ENCODE data around the gene HMGCL.
A peak's percentile ranks its signal among the peaks of the same experiment; 100 is the strongest.
"Not testable (repeated sequence)": the region's sequence is repeated elsewhere in the genome, so short reads cannot be mapped to it uniquely, and the experiment has no call there.

HMGCL gene

DNA sequence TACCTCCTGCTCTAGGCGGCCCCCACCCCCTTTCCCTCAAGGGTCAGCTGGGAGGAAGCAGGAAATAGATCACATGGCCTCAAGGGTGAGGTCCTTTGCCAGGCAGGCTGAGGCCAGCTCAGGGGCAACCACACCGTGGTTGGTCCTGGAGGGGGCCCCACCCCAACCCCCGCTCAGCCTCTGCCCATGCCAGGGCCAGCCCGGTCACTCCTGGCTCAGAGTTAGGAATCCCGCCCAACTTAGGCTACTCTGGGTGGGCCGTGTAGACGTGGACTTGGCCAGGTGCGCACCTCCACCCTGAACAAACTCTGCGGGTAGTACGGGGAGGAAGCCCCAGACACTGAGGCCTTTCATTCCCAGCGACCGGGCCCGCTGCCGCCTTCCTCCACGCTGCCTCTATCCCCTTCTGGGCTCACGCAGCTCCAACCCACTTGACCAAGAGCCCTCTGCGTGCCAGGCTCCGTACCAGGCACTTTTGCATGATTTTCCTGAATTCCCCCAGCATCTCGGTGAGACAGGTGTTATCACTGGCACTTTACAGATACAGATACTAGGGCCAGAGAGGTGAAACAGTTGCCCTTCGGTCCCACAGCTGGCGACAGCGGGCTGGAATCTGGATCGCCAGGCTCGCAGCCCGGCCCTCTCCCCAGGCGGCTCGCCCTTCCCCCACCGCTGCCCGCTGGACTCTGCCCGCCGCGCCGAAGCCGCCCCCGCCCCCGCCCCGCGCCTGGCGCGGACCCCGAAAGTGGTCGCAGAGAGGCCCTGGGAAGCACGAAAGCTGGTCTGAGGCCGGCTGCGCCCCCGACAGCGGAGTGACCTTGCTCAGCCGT, 25.4 kb downstream of the HMGCL start:
- Histone ChIP-seq H3K79me2 (ENCODE audit: control insufficient read depth, insufficient read depth, low read length, unreplicated experiment) (peaks cover 7% of the 10 kb centered on the region), H3K27ac (ENCODE audit: low read depth, low read length) (peak overlapping the region; percentile 74), H3K36me3 (ENCODE audit: insufficient read depth, low read length) (peaks cover 7% of the 10 kb centered on the region; the same call in 1 of the 2 replicates), H2AFZ (ENCODE audit: low read length, unreplicated experiment) (peak overlapping the region; percentile 64), H3K27me3 (ENCODE audit: insufficient read depth, low read length) (no peaks in the 10 kb centered on the region), H3K4me1 (ENCODE audit: control insufficient read depth, insufficient read depth, low read length, unreplicated experiment) (peaks cover 10% of the 10 kb centered on the region), H3K4me3 (ENCODE audit: low read depth, low read length) (peak overlapping the region; percentile 95)

- peaks cover 7% of the 10 kb centered on the region; the same call in 1 of the 2 replicates for H3K36me3 ChIP-seq (ENCODE audit: insufficient read depth, low read length)
- H3K4me3 ChIP-seq (ENCODE audit: low read depth, low read length), result peak overlapping the region; percentile 95
- H3K4me1 ChIP-seq (ENCODE audit: control insufficient read depth, insufficient read depth, low read length, unreplicated experiment), result peaks cover 10% of the 10 kb centered on the region
- peaks cover 7% of the 10 kb centered on the region for H3K79me2 ChIP-seq (ENCODE audit: control insufficient read depth, insufficient read depth, low read length, unreplicated experiment)
- H2AFZ ChIP-seq (ENCODE audit: low read length, unreplicated experiment), result peak overlapping the region; percentile 64
- no peaks in the 10 kb centered on the region for H3K27me3 ChIP-seq (ENCODE audit: insufficient read depth, low read length)
- peak overlapping the region; percentile 74 for H3K27ac ChIP-seq (ENCODE audit: low read depth, low read length)
These were observed 26.0 kb downstream of the HMGCL start for GRCh38 chr1:23799255-23799569.

- Histone ChIP-seq H3K4me3 (ENCODE audit: low read depth, low read length) (peak overlapping the region; percentile 95), H3K27me3 (ENCODE audit: insufficient read depth, low read length) (no peaks in the 10 kb centered on the region), H2AFZ (ENCODE audit: low read length, unreplicated experiment) (no peak overlapping the region), H3K4me1 (ENCODE audit: control insufficient read depth, insufficient read depth, low read length, unreplicated experiment) (peaks cover 11% of the 10 kb centered on the region), H3K79me2 (ENCODE audit: control insufficient read depth, insufficient read depth, low read length, unreplicated experiment) (peaks cover 9% of the 10 kb centered on the region), H3K36me3 (ENCODE audit: insufficient read depth, low read length) (peaks cover 7% of the 10 kb centered on the region; the same call in 1 of the 2 replicates), H3K27ac (ENCODE audit: low read depth, low read length) (peak overlapping the region; percentile 74)
These were observed 26.5 kb downstream of the HMGCL start for GRCh38 chr1:23798662-23799142.

- H2AFZ ChIP-seq (ENCODE audit: low read length, unreplicated experiment), result no peak overlapping the region
- no peak overlapping the region for H3K4me3 ChIP-seq (ENCODE audit: low read depth, low read length)
- peaks cover 20% of the 10 kb centered on the region for H3K4me1 ChIP-seq (ENCODE audit: control insufficient read depth, insufficient read depth, low read length, unreplicated experiment)
- no peaks in the 10 kb centered on the region for H3K27me3 ChIP-seq (ENCODE audit: insufficient read depth, low read length)
- H3K36me3 ChIP-seq (ENCODE audit: insufficient read depth, low read length), result peaks cover 7% of the 10 kb centered on the region; the same call in 1 of the 2 replicates
- peaks cover 18% of the 10 kb centered on the region for H3K79me2 ChIP-seq (ENCODE audit: control insufficient read depth, insufficient read depth, low read length, unreplicated experiment)
- no peak overlapping the region for H3K27ac ChIP-seq (ENCODE audit: low read depth, low read length)
These were observed 27.5 kb downstream of the HMGCL start for GRCh38 chr1:23797478-23798448.

DNA sequence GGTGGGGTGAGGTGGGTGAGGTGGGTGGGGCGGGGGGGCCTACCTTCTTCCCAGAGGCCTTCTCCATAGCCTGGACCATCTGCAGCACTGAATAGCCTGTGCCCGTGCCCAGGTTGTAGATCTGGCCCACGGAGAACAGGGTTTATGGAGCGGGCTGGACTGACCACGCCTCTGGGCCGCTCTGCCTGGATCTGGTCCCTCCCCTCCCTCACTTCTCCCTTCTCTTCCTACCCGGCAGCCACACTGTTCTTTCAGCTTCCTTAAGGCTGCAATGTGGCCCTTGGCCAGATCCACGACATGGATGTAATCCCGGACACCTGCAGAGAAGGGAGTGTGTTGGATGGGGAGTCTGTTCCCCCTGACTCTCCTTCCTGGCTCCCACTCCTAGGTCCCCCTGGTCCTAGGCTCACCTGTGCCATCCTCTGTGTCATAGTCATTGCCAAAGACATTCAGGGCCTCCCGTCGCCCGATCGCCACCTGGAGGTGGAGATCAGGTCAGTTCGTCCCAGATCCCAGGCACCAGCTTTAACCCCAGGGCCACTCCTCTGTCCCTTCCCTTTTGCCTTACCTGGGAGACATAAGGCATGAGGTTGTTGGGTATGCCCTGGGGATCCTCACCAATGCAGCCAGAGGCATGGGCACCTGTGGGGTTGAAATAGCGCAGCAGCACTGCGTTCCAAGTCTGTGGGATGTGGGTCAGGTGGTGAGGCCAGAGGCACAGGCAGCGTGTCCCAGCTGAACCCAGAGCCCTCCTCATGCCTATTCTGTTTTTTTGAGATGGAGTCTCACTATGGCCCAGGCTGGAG, 28.6 kb downstream of the HMGCL start:
- H3K4me3 ChIP-seq (ENCODE audit: low read depth, low read length), result no peak overlapping the region

DNA sequence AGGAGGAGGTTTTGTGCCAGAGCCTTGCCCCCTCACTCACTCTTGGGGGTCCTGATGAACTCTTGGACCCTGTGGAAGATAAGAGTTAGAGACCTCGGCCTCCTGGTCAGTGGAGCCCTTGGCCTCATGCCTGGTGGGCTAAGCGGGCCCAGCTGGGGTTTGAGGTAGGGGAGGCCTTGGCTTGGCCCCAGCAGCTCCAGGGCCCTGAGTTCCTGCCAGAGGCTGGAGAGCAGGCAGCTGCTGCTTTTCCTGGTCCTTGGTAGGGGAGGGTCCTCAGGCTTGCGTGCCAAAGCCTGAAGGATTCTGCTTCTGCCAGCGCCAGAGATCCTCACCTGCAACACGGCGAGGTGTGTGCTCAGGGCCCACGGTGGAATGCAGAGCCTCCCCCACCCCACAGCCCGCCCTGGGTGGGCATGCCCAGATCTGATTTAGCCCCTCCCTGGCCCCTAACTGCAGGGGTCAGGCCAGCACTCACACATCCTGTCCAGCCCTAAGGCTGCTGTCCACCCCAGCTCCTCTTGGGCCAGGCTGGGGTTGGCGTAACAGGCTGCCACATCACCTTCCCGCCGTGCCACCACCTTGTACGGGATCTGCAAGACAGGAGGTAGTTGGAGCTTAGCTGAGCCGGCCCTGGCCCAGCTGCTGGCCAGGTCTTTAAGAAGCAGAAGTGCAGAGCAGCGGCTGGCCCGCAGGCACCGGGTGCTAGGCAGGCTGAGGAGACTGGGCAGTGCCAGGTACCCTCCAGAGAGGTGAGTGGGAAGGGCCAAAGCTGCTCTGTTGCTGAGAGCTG, 29.4 kb downstream of the HMGCL start:
- Histone ChIP-seq H2AFZ (ENCODE audit: low read length, unreplicated experiment) (no peak overlapping the region), H3K4me3 (ENCODE audit: low read depth, low read length) (no peak overlapping the region), H3K36me3 (ENCODE audit: insufficient read depth, low read length) (peaks cover 7% of the 10 kb centered on the region; the same call in 1 of the 2 replicates), H3K4me1 (ENCODE audit: control insufficient read depth, insufficient read depth, low read length, unreplicated experiment) (peaks cover 23% of the 10 kb centered on the region), H3K27me3 (ENCODE audit: insufficient read depth, low read length) (no peaks in the 10 kb centered on the region), H3K79me2 (ENCODE audit: control insufficient read depth, insufficient read depth, low read length, unreplicated experiment) (peaks cover 33% of the 10 kb centered on the region), H3K27ac (ENCODE audit: low read depth, low read length) (no peak overlapping the region)

More for the DNA sequence above, 28.6 kb downstream of the HMGCL start:
- Histone ChIP-seq H3K36me3 (ENCODE audit: insufficient read depth, low read length) (peaks cover 7% of the 10 kb centered on the region; the same call in 1 of the 2 replicates), H3K27ac (ENCODE audit: low read depth, low read length) (no peak overlapping the region), H3K4me1 (ENCODE audit: control insufficient read depth, insufficient read depth, low read length, unreplicated experiment) (peaks cover 23% of the 10 kb centered on the region), H3K79me2 (ENCODE audit: control insufficient read depth, insufficient read depth, low read length, unreplicated experiment) (peaks cover 27% of the 10 kb centered on the region), H2AFZ (ENCODE audit: low read length, unreplicated experiment) (no peak overlapping the region), H3K27me3 (ENCODE audit: insufficient read depth, low read length) (no peaks in the 10 kb centered on the region)

DNA sequence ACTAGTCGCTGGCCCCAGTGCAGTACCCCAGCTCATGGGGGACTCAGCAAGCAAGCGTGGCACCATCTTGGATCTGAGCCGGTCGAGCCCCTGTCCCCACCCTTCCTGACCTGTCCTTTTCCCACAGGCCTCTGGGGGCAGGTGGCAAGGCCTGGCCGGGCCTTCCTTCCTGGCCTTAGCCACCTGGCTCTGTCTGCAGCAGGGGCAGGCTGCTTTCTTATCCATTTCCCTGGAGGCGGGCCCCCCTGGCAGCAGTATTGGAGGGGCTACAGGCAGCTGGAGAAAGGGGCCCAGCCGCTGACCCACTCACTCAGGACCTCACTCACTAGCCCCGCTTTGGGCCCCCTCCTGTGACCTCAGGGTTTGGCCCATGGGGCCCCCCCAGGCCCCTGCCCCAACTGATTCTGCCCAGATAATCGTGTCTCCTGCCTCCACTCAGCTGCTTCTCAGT, 30.5 kb downstream of the HMGCL start:
- H3K4me3 ChIP-seq (ENCODE audit: low read depth, low read length); H2AFZ ChIP-seq (ENCODE audit: low read length, unreplicated experiment); H3K27me3 ChIP-seq (ENCODE audit: insufficient read depth, low read length); H3K27ac ChIP-seq (ENCODE audit: low read depth, low read length); H3K36me3 ChIP-seq (ENCODE audit: insufficient read depth, low read length): not testable (repeated sequence)
- Histone ChIP-seq H3K79me2 (ENCODE audit: control insufficient read depth, insufficient read depth, low read length, unreplicated experiment) (peaks cover 30% of the 10 kb centered on the region), H3K4me1 (ENCODE audit: control insufficient read depth, insufficient read depth, low read length, unreplicated experiment) (peaks cover 30% of the 10 kb centered on the region)

DNA sequence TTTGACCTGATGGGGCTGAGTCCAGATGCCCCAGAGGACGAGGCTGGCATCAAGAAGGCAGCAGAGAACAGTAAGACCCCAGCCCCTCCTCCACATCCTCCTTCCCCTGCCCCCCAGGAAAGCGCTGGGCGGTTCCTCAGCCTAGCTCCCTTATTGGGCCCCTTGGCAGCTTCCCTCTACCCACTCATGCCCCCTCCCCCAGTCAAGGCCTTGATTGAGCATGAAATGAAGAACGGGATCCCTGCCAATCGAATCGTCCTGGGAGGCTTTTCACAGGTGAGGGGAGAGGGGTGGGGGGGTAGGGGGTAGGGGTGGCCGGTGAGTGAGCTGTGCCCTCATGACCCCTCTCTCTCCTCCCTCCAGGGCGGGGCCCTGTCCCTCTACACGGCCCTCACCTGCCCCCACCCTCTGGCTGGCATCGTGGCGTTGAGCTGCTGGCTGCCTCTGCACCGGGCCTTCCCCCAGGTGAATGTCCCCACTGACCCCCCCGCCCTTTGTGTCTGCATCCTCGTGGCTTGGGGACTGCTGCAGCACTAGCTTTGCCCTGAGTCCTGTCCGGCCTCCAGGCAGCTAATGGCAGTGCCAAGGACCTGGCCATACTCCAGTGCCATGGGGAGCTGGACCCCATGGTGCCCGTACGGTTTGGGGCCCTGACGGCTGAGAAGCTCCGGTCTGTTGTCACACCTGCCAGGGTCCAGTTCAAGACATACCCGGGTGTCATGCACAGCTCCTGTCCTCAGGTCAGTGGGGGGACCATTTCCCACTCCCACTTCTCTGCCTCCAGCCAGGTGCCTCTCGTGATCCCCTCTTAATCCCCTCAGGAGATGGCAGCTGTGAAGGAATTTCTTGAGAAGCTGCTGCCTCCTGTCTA, 31.1 kb downstream of the HMGCL start:
- Histone ChIP-seq H3K4me1 (ENCODE audit: control insufficient read depth, insufficient read depth, low read length, unreplicated experiment) (peaks cover 30% of the 10 kb centered on the region), H3K79me2 (ENCODE audit: control insufficient read depth, insufficient read depth, low read length, unreplicated experiment) (peaks cover 26% of the 10 kb centered on the region), H3K4me3 (ENCODE audit: low read depth, low read length) (no peak overlapping the region), H3K36me3 (ENCODE audit: insufficient read depth, low read length) (peaks cover 7% of the 10 kb centered on the region; the same call in 1 of the 2 replicates), H3K27me3 (ENCODE audit: insufficient read depth, low read length) (no peaks in the 10 kb centered on the region), H2AFZ (ENCODE audit: low read length, unreplicated experiment) (no peak overlapping the region), H3K27ac (ENCODE audit: low read depth, low read length) (peak overlapping the region; percentile 8; the same call in 1 of the 2 replicates)
